ENCODE data around the gene TEX2.

DNA sequence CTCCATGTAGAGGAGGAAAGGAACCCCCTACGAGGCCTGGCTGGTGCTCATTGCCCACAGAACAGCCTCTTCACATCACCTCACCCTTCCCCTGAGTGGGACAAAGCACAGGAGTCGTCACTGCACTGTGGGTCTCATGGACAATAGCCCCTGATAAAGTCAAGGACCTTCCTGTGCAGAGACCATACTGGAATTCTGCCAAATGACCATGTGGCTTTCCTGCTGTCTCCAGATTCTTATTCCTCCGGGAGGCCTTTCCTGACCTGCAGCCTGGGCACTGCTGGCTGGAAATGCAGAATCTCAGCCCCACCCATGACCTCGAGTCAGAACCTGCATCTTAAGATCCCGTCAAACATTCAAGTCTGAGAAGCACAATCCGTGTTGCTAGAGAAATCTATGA is 72.6 kb downstream of the TEX2 start:
- TF ChIP-seq, protein P1, sequence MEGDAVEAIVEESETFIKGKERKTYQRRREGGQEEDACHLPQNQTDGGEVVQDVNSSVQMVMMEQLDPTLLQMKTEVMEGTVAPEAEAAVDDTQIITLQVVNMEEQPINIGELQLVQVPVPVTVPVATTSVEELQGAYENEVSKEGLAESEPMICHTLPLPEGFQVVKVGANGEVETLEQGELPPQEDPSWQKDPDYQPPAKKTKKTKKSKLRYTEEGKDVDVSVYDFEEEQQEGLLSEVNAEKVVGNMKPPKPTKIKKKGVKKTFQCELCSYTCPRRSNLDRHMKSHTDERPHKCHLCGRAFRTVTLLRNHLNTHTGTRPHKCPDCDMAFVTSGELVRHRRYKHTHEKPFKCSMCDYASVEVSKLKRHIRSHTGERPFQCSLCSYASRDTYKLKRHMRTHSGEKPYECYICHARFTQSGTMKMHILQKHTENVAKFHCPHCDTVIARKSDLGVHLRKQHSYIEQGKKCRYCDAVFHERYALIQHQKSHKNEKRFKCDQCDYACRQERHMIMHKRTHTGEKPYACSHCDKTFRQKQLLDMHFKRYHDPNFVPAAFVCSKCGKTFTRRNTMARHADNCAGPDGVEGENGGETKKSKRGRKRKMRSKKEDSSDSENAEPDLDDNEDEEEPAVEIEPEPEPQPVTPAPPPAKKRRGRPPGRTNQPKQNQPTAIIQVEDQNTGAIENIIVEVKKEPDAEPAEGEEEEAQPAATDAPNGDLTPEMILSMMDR (optimal IDR thresholded peaks at IDR 0.05 in 1 of 3, IDR thresholded peaks at IDR 0.05 in 1 of 3, conservative IDR thresholded peaks at IDR 0.05 in 1 of 3; ENCODE audit: extremely low read depth in 1 of 3, insufficient read depth in 2 of 3, low read length in 3 of 3), result no peak
- no peak for TF ChIP-seq EZH2 (IDR thresholded peaks at IDR 0.05; ENCODE audit: low read length)

All from keratinocyte (primary cell).